ENCODE data around the gene ATL3.

DNA sequence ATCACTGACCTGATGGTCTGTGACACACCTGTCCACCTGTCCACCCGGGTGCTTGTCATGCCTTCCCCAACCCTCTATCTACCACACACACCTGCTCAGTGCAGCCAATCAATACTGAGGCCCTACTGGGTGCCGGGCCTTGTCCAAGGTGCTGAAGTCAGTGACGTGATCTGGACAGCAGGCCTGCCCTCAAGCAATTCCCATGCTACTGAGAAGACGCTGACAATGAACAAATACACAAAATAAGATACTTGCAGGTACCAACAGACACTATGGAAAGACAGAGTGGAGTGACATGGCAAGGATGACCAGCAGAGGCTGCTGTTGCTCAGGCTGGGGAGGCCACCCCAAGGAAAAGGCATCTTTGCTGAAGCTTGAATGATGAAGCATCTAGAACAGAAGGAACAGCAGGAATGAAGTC, 78.2 kb downstream of the ATL3 start:
- TF ChIP-seq, protein P1, sequence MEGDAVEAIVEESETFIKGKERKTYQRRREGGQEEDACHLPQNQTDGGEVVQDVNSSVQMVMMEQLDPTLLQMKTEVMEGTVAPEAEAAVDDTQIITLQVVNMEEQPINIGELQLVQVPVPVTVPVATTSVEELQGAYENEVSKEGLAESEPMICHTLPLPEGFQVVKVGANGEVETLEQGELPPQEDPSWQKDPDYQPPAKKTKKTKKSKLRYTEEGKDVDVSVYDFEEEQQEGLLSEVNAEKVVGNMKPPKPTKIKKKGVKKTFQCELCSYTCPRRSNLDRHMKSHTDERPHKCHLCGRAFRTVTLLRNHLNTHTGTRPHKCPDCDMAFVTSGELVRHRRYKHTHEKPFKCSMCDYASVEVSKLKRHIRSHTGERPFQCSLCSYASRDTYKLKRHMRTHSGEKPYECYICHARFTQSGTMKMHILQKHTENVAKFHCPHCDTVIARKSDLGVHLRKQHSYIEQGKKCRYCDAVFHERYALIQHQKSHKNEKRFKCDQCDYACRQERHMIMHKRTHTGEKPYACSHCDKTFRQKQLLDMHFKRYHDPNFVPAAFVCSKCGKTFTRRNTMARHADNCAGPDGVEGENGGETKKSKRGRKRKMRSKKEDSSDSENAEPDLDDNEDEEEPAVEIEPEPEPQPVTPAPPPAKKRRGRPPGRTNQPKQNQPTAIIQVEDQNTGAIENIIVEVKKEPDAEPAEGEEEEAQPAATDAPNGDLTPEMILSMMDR (IDR thresholded peaks at IDR 0.05 in 4 of 5, conservative IDR thresholded peaks at IDR 0.05 in 1 of 5), result peak in 3 of 5 experiments; percentile 33 to 42 (median 38)
- no peak for TF ChIP-seq POLR2A (IDR thresholded peaks at IDR 0.05)

All from gastrocnemius medialis (tissue), 4 donors.